ENCODE results near the gene EPS8.

- TF ChIP-seq ZNF274 (IDR thresholded peaks at IDR 0.05; ENCODE audit: low read depth, low read length) (no peak), YY1 (IDR thresholded peaks at IDR 0.05; ENCODE audit: insufficient read depth, insufficient read length) (no peak)
Measured at GRCh38 chr12:15751741-15752140, 37.4 kb downstream of the EPS8 start.
